COLO668 (cell line): Measurements from ENCODE around the gene ECEL1.
"Not testable (repeated sequence)": the region's sequence is repeated elsewhere in the genome, so short reads cannot be mapped to it uniquely, and the experiment has no call there.

Experiments
- DNase-seq: peaks from one replicate; lab custom pipeline; 2025; ENCODE audit not compliant: unreplicated experiment; lab: John Stamatoyannopoulos, UW

Gene ECEL1

DNA sequence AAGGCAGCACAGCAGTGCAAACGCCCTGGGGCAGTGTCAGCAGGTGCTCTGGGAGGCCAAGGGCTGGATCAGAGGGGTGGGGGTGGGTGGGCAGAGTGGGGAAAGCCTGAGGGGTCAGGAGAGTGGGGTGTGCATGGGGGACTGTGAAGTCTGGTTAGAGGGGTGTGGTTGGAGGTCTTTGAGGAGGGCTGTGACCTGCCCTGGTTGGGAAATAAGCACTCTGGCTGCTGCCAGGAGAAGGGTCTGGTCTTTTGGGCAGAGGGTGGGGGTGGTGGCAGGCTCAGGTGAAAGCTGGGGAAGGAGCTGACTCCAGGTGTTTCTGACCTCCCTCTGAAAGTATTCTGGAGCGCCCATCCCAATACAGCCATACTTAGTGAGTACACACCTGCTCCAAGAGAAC, 27.5 kb downstream of the ECEL1 start:
- no peak for DNase-seq

DNA sequence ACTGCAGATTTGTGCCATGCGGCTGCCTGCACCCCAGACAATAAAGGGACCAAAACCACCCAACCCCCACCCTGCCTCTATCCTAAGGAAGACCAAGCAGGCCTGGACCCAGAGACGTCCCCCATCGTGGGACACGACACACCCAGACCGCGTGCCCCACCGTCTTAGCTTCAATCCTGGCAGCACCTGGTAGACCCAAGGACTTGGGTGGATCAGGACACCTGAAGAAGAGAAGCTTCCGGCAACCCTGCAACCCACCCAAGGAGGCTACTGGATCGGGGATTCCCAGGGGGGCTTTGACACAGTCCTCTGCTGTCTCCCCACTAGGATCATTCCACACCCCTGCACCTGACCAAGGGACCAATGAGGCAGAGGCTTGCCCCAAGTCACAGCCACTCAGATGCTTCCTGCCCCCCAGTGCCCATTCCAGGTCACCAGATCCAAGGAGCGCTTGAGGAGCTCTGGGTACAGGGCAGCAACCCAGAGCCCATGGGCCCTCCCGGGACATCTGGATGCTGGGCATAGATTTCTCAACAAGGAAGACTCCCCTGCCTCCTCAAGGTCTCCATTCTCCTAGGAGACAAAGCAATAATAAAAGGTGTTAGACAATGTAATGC, 28.1 kb downstream of the ECEL1 start:
- no peak for DNase-seq

DNA sequence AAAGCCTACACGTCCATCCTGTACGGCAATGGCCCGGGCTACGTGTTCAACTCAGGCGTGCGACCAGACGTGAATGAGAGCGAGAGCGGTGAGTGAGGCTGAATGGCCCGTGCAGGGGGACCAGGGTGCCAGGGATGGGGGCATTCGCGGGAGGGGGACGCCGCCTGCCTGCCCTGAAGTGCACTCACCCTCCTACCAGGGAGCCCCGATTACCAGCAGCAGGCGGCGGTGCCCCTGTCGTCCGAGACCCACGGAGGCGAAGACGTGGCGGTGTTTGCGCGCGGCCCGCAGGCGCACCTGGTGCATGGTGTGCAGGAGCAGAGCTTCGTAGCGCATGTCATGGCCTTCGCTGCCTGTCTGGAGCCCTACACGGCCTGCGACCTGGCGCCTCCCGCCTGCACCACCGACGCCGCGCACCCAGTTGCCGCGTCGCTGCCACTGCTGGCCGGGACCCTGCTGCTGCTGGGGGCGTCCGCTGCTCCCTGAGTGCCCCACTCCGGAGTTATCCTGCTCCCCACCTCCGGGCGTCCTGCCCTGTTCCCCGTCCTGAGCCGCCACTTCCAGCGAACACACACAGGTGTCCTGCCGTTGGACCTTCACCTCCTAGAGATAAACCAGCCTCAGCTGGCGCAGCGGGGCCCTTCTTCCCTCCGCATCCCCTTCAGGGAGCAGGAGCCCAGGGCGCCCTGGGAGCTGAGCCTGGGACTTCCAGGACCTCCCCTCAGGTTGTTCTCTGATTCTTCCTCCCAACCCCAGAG, 28.8 kb downstream of the ECEL1 start:
- DNase-seq: no peak

DNA sequence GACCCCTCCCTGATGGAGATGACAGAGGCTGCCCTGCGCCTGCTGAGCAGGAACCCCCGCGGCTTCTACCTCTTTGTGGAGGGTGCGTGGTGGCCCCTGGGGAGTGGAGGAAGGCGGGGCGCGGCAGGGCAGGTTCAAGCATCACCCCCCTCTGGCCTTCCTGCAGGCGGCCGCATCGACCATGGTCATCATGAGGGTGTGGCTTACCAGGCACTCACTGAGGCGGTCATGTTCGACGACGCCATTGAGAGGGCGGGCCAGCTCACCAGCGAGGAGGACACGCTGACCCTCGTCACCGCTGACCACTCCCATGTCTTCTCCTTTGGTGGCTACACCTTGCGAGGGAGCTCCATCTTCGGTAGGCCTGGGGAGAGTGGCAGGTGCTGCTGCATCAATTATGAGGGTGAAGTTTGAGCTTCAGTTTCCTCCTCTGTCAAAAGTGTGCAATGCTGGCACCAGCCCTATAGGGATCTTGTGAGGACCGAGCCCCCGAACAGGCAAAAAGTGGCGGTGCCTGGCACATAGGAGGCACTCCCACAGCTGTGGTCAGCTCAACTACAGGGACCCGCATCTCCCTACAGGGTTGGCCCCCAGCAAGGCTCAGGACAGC, 29.5 kb downstream of the ECEL1 start:
- no peak for DNase-seq

DNA sequence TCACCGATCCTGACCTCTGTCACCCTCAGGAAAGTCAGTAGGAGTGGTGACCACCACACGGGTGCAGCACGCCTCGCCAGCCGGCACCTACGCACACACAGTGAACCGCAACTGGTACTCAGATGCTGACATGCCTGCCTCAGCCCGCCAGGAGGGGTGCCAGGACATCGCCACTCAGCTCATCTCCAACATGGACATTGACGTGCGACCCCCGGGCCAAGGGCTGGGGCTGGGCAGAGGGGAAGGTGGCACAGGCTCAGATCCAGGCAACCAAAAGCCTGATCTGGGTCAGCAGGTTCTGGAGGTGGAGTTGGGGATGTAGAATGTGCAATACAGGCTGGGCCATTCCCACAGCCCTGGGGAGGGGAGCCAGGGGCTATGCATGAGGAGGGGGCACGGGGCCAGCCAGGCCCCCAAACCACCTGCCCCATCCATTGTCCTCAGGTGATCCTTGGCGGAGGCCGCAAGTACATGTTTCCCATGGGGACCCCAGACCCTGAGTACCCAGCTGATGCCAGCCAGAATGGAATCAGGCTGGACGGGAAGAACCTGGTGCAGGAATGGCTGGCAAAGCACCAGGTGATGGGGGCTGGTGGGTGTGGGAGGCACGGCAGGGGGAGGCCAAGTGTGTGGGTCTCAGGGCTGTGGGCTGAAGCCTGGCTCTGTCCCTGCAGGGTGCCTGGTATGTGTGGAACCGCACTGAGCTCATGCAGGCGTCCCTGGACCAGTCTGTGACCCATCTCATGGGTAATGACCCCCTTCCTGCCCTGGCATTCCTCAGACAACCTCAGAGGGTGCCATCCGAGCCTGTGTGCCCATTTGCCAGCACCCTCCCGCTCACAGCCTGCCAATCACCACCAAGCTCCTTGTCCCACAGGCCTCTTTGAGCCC, 30.3 kb downstream of the ECEL1 start:
- DNase-seq: no peak

DNA sequence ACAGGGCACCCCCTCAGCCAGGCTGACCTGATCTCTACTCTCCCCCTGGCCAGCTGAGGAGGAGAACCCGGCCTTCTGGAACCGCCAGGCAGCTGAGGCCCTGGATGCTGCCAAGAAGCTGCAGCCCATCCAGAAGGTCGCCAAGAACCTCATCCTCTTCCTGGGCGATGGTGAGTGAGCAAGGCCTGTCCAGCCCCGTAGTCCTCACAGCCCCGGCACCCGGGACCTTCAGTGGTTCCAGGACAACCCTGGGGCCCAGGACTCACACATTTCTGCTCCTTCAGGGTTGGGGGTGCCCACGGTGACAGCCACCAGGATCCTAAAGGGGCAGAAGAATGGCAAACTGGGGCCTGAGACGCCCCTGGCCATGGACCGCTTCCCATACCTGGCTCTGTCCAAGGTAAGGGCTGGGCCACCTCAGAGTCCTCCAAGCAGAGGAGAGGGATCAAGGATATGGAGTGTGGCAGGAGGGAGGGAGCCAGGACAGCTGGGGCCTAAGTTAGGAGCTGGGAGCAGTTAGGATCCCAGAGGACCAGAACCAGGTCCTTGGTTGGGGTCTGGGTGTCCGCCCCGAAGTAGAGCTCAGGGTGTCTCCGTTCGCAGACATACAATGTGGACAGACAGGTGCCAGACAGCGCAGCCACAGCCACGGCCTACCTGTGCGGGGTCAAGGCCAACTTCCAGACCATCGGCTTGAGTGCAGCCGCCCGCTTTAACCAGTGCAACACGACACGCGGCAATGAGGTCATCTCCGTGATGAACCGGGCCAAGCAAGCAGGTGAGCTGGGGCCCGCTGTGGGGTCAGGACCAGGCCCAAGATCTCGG, 31.1 kb downstream of the ECEL1 start:
- DNase-seq: no peak

DNA sequence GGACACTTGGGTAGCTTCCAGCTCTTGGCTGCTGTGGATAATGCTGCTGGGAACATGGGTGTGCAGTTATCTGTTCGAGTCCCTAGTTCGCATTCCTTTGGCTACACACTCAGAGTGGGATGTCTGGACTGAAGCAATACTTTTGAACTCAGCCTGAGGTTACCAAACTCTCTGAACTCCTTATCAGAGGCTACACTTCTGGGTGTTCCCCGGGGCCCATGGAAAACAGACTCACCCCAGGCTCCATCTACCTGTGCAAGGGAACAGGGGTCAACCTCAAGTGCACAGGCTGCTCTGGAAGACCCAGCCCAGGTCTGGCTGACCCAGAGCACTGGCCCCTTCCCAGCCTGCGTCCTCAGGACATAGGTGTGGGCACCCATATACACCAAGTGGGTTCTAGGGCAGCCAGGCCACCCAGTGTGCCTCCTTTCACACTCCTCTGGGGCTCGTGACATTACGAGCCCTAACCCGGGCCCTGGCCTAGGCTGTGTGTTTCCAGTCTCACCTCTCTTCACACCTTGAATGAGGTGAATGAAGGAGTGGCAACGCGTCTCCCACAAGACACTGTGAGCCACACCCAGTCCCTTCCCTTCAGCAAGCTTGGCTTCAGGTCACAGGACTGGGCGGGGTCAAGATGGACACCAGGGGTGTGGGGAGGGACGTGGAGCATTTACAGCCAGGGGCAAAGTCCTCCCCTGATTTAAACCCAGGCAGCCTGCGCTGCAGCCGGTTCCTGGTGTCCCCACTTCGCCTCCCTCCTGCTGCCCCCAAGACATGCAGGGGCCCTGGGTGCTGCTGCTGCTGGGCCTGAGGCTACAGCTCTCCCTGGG, 32.0 kb downstream of the ECEL1 start, which contains the start of gene ALPI:
Gene ALPI, plus strand, starts transcription at position 728 of the 830 bp plus-strand sequence. Its CDS starts 47 bp downstream, at position 775.
- DNase-seq: no peak

DNA sequence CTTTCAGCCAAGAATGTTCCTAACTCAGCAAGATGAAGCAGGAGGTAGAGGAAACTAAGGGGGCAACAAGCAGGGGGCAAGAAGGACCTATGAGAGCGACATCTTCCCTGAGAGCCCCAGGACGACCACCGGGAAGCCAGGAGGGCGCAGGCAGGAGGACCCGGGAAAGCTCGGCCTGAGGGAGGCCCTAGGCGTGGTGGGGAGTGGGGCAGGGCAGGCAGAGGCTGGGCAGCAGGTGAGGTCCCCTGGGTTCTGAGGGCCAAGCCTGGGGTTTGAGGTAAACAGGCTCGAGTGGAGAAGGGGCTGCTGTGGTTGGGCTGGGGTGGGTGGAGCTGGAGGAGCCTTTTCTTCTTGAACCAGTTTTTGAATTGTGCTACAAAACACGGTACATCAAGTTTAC, 33.0 kb downstream of the ECEL1 start:
- DNase-seq: no peak

DNA sequence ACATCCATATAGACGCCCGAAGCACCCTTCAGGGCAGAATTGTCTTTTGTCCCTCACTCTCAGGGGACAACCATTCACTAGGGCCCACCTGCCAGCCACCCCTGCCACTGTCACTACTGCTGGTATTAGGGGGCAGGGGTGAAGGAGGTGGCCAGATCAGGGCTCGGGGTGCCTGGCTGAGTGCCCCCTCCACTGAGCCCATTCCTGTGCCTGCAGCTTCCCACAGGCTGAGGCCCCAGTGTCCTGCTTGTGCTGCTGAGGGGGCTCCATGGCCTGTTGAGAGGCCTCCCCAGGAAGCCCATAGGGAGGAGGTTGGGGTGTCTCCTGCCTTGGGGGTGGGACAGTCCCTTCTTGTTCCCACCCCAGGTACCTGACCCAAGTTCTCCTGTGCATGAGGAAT, 36.0 kb downstream of the ECEL1 start:
- DNase-seq: not testable (repeated sequence)

DNA sequence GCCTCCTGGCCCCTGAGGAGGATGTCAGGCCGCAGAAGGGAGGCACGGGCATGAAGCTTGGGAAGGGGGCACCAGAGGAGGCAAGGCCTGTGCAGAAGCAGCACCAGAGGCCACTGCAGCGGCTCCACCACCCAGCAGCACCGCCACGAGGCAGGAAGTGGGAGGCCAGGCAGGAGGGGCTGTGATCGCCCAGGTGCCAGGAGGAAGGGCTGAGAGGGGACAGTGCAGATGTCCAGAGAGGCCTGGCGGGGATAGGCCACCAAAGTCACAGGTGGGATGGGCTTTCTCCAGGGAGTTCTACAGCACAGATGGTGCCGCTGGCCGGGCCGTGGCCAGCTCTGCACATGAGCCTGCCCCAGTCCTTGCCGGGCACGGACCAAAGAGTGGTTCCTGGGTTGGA, 37.7 kb downstream of the ECEL1 start:
- no peak for DNase-seq

DNA sequence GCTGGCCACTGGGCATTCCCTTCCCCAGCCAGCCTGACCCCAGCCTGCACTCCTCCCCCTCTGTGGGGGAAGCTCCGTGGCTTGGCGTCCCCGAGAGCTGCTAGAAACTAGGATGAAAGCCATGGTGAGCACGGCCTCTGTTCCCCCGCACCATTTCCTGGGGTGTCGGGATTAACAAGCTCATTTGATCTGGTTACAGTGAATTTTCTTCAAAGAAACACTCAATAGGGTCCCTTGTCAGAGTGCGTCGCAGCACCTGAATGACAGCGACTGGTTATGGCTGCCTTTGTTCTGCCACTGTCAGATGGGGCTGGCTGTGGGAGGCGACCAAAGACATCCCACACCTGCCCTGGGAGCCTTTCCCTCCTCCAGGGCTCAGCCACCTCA, 39.3 kb downstream of the ECEL1 start:
- no peak for DNase-seq

DNA sequence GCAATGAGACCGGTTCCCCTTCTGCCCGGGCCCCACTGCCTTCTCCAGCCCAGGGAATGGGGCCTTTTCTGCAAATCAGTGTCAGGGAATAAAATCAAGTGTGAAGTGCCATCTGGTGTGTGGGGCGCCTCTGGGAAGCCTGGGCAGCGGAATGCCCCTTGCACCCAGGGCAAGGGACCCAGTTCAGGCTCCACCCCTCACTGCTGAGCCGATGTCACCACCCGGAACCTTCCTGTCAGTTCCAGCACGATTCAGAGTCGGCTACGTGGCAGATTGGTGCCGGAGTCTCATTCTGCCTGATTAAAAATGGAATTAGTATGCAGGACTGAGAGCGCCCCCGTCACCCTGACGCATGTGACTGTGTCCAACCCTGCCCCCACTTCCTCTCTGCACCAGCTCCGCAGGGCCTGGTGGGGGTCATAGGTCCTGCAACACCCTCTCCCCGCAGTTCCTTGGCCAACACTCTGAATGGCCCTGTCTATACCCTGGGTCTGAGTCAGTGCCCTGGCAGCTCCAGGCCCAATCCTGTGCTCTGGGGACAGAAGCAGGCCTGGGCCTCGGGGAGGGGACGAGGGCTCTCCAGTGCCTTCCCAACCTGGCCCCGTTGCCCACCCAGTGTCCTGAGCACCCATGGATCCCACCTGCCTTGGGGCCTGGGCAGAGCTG, 39.9 kb downstream of the ECEL1 start:
- DNase-seq: no peak

DNA sequence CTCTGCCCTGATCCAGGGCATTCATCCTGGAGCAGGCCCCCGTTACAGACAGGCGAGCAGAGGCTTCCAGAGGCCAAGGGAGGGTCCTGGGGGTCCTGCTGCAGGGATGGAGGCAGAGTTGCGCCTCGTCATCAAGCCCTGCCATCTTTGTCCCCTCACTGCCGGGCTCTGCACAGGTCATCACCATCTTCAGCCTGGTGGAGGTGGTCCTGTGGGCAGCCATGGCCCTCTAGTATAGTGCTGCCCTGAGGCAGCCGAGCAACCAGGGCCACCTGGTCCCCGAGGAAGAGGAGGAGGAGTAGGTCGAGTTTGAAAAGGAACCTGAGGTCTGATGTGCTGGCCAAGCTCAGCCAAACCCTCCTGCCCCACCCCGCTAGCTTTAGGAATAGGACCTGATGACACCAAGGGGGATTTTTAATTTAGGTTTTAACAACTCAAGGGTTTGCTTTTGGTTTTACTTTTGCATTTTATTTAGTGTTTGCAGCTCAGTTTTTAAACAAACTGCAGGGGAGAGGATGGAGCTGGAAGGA, 40.5 kb downstream of the ECEL1 start:
- DNase-seq: no peak

DNA sequence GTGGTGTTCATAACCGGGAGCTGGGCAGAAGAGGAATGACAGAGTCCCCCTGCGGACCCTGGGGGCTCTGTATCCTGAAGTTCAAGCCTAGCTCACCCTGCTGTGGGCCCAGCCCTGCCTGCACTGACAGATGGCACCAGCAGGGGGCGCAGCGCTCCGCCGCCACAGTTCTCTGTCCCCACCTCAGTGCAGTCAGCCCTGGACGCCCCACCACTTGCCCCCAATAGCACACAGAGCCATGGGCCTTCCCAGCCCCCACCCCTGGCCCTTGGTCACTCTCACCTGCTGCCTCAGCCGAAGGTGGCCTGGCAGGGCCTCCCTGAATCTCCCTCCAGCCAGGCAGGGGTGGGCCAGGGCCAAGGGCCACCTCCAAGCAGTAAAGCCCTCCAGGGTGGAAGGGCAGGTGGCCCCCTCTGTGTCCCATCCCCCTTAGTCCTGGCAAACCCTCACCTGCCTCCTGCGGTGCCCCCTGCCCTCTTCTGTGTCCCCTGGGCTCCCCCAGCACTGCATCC, 41.3 kb downstream of the ECEL1 start:
- not testable (repeated sequence) for DNase-seq

DNA sequence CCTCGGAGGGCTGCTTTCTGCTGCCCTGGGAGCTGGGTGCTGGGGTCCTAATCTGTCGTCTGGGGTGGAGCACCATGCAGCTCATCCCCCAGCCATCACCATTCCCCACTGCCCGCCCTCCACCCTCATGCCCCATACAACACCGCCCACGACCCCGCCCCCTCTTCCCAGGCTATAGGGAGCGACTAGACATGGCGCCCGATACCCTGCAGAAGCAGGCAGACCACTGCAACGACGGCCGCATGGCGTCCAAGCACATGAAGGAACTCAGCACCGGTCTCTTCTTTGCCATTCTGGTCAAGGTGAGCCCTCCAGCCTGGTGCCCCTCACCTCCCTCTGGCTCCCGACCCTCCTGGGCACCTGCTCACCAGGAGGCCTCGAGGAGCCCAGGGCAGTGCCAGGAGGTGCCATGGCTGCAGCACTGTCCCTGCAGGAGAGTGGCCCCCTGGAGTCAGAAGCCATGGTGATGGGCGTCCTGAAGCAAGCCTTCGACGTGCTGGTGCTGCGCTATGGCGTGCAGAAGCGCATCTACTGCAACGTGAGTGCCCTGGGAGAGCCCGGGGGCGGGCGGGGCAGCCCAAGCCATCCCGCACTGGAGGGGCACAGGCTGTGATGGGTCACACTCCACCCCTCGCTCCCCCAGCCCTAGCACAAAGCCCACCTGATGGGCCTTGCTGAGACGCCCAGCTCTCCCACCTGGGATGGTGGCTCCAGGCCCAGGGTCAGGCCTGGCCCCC, 42.3 kb downstream of the ECEL1 start:
- not testable (repeated sequence) for DNase-seq

DNA sequence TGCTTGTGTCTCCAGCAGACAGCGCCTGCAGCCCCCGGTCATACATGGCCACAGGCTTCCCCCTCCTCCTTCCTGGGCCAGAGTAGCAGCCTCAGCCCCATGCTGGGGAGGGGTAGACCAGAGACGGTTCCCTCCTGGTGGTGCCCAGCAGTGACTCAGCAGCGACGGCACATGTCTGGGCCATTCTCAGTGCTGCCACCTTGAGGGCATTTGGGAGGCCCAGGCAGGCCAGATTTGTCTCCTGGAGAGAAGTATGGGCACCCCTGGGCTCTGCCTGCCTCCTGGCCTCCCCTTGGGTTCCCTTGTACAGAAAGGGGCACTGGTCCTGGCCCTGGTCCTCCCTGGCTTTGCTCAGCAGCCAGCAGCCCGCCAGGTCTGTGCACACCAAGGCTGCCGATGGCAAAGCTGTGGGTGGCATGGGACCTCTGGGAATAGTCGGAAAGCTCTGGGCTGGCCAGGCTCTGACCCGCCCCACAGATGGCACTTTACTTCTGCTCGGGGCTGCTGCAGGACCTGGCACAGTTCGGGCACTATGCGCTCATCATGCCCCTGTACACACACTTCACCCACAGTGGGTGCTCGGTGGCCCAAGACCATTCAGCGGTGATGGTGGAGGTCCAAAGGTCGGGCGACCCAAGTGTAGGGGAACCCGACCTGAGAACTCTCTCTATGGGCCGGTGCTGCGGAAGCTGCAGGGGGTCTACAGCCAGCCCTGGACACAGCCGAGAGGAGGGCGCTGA, 43.1 kb downstream of the ECEL1 start:
- peak; percentile 47 for DNase-seq
